Heart right ventricle (tissue), 16 donors: ENCODE measurements around the gene ENTPD6. TPM values are rescaled to one million over a fixed set of nuclear protein-coding genes. Genes with fewer than 3 reads are reported as not detected.
"Not testable (repeated sequence)": the region's sequence is repeated elsewhere in the genome, so short reads cannot be mapped to it uniquely, and the experiment has no call there.

ENCODE experiments used
- ATAC-seq, 8 donors: fragments of 200-7000 bp; cut with Tn5 transposase; one replicate each; pipeline ENCODE4 v1.9.1; 2020; ENCODE audit warnings: mild to moderate bottlenecking in 8 of 8, moderate library complexity in 8 of 8, moderate number of reproducible peaks in 1 of 8
- DNase-seq, 2 donors: peaks; one replicate each; pipeline ENCODE4 v3.0.0-alpha.2; 2020
- H3K27ac ChIP-seq, 10 donors: fragments of 200-600 bp; sonication (generic) in 2 of 10; one replicate each; pipeline versions ENCODE4 v1.5.0 to v1.8.0; 2020 to 2022; ENCODE audit warnings: mild to moderate bottlenecking in 3 of 10
- H3K27me3 ChIP-seq, 7 donors: fragments of 200-600 bp; one replicate each; pipeline ENCODE4 v1.8.0; 2021 to 2022; ENCODE audit warnings: mild to moderate bottlenecking in 2 of 7
- H3K36me3 ChIP-seq, 9 donors: fragments of 200-600 bp; sonication (generic) in 1 of 9; one replicate each; pipeline versions ENCODE4 v1.5.0 to v1.8.0; 2020 to 2022; ENCODE audit warnings: mild to moderate bottlenecking in 2 of 9
- H3K4me1 ChIP-seq, 9 donors: fragments of 200-600 bp; sonication (generic) in 1 of 9; one replicate each; pipeline versions ENCODE4 v1.5.0 to v1.8.0; 2020 to 2022; ENCODE audit warnings: mild to moderate bottlenecking in 4 of 9
- H3K4me3 ChIP-seq, 10 donors: fragments of 200-600 bp; sonication (generic) in 2 of 10; one replicate each; pipeline versions ENCODE4 v1.5.0 to v1.8.0; 2020 to 2022; ENCODE audit warnings: mild to moderate bottlenecking in 7 of 10, moderate library complexity in 2 of 10
- H3K9me3 ChIP-seq, 11 donors: fragments of 200-600 bp in 10 of 11; sonication (generic) in 2 of 11; one replicate each; pipeline versions ENCODE4 v1.5.0 to v1.8.0; 2013 to 2022; ENCODE audit warnings: mild to moderate bottlenecking in 2 of 11, control low read depth in 1 of 11, moderate library complexity in 1 of 11
- WGBS, 2 donors: extraction: QIAGEN DNeasy Blood & Tissue Kit; methylation state at CpG; one replicate each; pipeline ENCODE4 v1.1.7; 2013; ENCODE audit warnings: inconsistent platforms in 1 of 2; 5-methylcytosine and 5-hydroxymethylcytosine counted together
- intact Hi-C, 10 donors: fragments of 100-400 bp; cut with DNase I; formaldehyde crosslinking; loops; one replicate each; pipeline versions ENCODE4 v1.11.1 to v1.14.2; 2022
- polyA plus RNA-seq, 2 donors: library from polyadenylated mRNA; stranded (reverse); fragments of 200-250 nt; gene quantifications; one replicate each; pipeline ENCODE4 v1.2.3, GENCODE V29; 2013
- total RNA-seq, 10 donors: library from RNA; stranded (reverse); fragmentation: NEBNext Ultra II Directional in 3 of 10; extraction: Animal tissue kit (Norgen Biotek cat#: 25700) in 3 of 10; gene quantifications; one replicate each; pipeline versions ENCODE4 v1.2.1 to v1.2.4, GENCODE V29; 2021 to 2023
- TF ChIP-seq, protein P1 (sequence below), 9 donors: fragments of 200-600 bp; sonication (generic) in 2 of 9; IDR thresholded peaks; one replicate each; pipeline versions ENCODE4 v1.5.0 to v1.8.0; 2021 to 2022; ENCODE audit warnings: antibody characterized with exemption in 9 of 9, mild to moderate bottlenecking in 5 of 9, moderate library complexity in 1 of 9
- donor health status: Arrhythmogenic right ventricular cardiomyopathy.
- donor health status: ischemic (EF 13 %, LVEDD 7.1; RV severe dilation, severe dysfunction).
- donor health status: healthy with polysubstance abuse.
- donor health status: DM: no; HTN: yes; CAD: no.
- donor health status: DM: no; HTN: no; CAD: no.
- donor health status: ischemic (EF 25% LVEDD 6.9; RV normal size, moderate dysfunction).
- donor health status: ischemic (EF 25% LVEDD 5.7; RV mildly dilated, moderate dysfunction).
- donor health status: healthy.
- donor health status: DM: yes; HTN: yes; CAD: no.
- donor health status: Ischemic cardiomyopathy.
- donor health status: ischemic (EF 35%, LVEDD 5.7; RV mildly dilated, moderate dysfunction).
- donor health status: nonischemic (EF 11% LVEDD 7.7; RV severe dilation, severe dysfunction).
- donor health status: DM: yes; HTN: yes; CAD: no.
- donor health status: PGD.
- donor health status: ischemic (EF 29% LVEDD 5.4; RV normal size, mild dysfunction).
- donor health status: nonischemic (EF 23%, LVEDD 6.1; RV moderate dilation, normal function).

ENTPD6 gene
- total and polyA plus RNA-seq, 12 donors, result 54.6 to 167 (median 84.8) TPM

GRCh38 chr20:25230166-25230831 lies 34.8 kb downstream of the ENTPD6 start:
- peak in 3 of 8 donors; percentile 8 to 14 (median 11) for ATAC-seq
- Histone ChIP-seq H3K4me1 (peaks cover 17 to 77% (median 57%) of the 10 kb centered on the region in 9 donors), H3K36me3 (peaks cover 0 to 8% (median 5%) of the 10 kb centered on the region in 9 donors), H3K4me3 (no peak overlapping the region), H3K9me3 (no peaks in the 10 kb centered on the region), H3K27ac (peak overlapping the region; percentile 15 to 94 (median 89)), H3K27me3 (no peaks in the 10 kb centered on the region)
- WGBS, 2 donors, result 56 to 61% methylated on average over 8 of the region's 8 CpGs
- DNase-seq, result no peak
- intact Hi-C loops, result loop anchor here in 1 of 10 donors (5.0 kb wide), 1 partner anchor 33 kb away; the partner anchor contains the start of gene ENTPD6
- TF ChIP-seq, protein P1, sequence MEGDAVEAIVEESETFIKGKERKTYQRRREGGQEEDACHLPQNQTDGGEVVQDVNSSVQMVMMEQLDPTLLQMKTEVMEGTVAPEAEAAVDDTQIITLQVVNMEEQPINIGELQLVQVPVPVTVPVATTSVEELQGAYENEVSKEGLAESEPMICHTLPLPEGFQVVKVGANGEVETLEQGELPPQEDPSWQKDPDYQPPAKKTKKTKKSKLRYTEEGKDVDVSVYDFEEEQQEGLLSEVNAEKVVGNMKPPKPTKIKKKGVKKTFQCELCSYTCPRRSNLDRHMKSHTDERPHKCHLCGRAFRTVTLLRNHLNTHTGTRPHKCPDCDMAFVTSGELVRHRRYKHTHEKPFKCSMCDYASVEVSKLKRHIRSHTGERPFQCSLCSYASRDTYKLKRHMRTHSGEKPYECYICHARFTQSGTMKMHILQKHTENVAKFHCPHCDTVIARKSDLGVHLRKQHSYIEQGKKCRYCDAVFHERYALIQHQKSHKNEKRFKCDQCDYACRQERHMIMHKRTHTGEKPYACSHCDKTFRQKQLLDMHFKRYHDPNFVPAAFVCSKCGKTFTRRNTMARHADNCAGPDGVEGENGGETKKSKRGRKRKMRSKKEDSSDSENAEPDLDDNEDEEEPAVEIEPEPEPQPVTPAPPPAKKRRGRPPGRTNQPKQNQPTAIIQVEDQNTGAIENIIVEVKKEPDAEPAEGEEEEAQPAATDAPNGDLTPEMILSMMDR (IDR thresholded peaks at IDR 0.05), result no peak

GRCh38 chr20:25233016-25233772 lies 37.7 kb downstream of the ENTPD6 start:
- intact Hi-C loops, result loop anchor here in 1 of 10 donors (5.0 kb wide), 1 partner anchor 36 kb away; the partner anchor contains the start of gene ENTPD6
- WGBS, 2 donors, result 51 to 55% methylated on average over 10 of the region's 10 CpGs

DNA sequence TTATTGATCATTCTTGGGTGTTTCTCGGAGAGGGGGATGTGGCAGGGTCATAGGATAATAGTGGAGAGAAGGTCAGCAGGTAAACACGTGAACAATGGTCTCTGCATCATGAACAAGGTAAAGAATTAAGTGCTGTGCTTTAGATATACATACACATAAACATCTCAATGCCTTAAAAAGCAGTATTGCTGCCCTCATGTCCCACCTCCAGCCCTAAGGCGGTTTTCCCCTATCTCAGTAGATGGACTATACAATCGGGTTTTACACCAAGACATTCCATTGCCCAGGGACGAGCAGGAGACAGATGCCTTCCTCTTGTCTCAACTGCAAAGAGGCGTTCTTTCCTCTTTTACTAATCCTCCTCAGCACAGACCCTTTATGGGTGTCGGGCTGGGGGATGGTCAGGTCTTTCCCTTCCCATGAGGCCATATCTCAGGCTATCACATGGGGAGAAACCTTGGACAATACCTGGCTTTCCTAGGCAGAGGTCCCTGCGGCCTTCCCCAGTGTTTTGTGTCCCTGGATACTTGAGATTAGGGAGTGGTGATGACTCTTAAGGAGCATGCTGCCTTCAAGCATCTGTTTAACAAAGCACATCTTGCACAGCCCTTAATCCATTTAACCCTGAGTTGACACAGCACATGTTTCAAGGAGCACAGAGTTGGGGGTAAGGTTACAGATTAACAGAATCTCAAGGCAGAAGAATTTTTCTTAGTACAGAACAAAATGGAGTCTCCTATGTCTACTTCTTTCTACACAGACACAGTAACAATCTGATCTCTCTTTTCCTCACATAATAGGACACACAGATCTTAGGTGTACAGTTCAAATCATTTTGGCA lies 38.7 kb downstream of the ENTPD6 start:
- H3K27me3 ChIP-seq, ATAC-seq, H3K9me3 ChIP-seq, H3K4me3 ChIP-seq, H3K36me3 ChIP-seq, DNase-seq: not testable (repeated sequence)
- Histone ChIP-seq H3K4me1 (peaks cover 2 to 53% (median 29%) of the 10 kb centered on the region in 9 donors), H3K27ac (peak overlapping the region in 4 of 10 donors; percentile 32 to 68 (median 51))
- intact Hi-C loops, result loop anchor here in 1 of 10 donors (5.0 kb wide), 1 partner anchor 37 kb away; the partner anchor contains the start of gene ENTPD6
- 75% methylated on average over 8 of the region's 8 CpGs for WGBS, 2 donors

More at GRCh38 chr20:25233016-25233772, 37.7 kb downstream of the ENTPD6 start:
- no peaks in the 10 kb centered on the region for H3K27me3 ChIP-seq
- TF ChIP-seq, protein P1 (IDR thresholded peaks at IDR 0.05), result no peak
- ATAC-seq (peak in 7 of 8 donors; percentile 10 to 54 (median 48)), DNase-seq (peak; percentile 59)
- peak overlapping the region in 7 of 10 donors; percentile 21 to 68 (median 39) for H3K27ac ChIP-seq
- no peak overlapping the region for H3K4me3 ChIP-seq
- no peaks in the 10 kb centered on the region for H3K36me3 ChIP-seq
- H3K9me3 ChIP-seq, result no peaks in the 10 kb centered on the region
- peaks cover 2 to 58% (median 31%) of the 10 kb centered on the region in 9 donors for H3K4me1 ChIP-seq

GRCh38 chr20:25236450-25237304 lies 41.2 kb downstream of the ENTPD6 start:
- Histone ChIP-seq H3K27me3 (no peaks in the 10 kb centered on the region), H3K4me1 (peaks cover 2 to 33% (median 23%) of the 10 kb centered on the region in 9 donors), H3K9me3 (no peaks in the 10 kb centered on the region), H3K36me3 (no peaks in the 10 kb centered on the region), H3K27ac (peak overlapping the region in 1 of 10 donors; percentile 70), H3K4me3 (no peak overlapping the region)
- TF ChIP-seq, protein P1 (IDR thresholded peaks at IDR 0.05), result no peak
- 77 to 78% methylated on average over 15 of the region's 15 CpGs for WGBS, 2 donors
- ATAC-seq (no peak), DNase-seq (no peak)
- intact Hi-C loops, result no loop called here
